HCT116 (cell line): Measurements from ENCODE around the gene LETMD1. TPM values are rescaled to one million over a fixed set of nuclear protein-coding genes. Genes with fewer than 3 reads are reported as not detected.

Source experiments
- ATAC-seq: fragments of 200-7000 bp; cut with Tn5 transposase; 2 replicates; pipeline ENCODE4 v1.9.1; 2020; ENCODE audit warnings: mild to moderate bottlenecking, moderate library complexity
- Bru-seq: library from RNA; stranded (reverse); fragments of 400-500 nt; gene quantifications from one replicate; lab custom pipeline; 2021; lab: Mats Ljungman, UMichigan
- BruChase-seq, 2 experiments: library from RNA; stranded (reverse); fragments of 400-500 nt; gene quantifications; one replicate each; lab custom pipeline; 2021; lab: Mats Ljungman, UMichigan
- BruUV-seq: library from RNA; stranded (reverse); fragments of 400-500 nt; replicated peaks from 2 replicates; lab custom pipeline; 2021; lab: Mats Ljungman, UMichigan
- CTCF ChIA-PET: fragments of 300-600 bp; sonication (Branson Sonifier 250); formaldehyde crosslinking; loops from one replicate; lab custom pipeline; 2021; ENCODE audit warnings: antibody characterized with exemption; lab: Charles Lee
- POLR2A ChIA-PET: fragments of 300-600, 350-600 bp; sonication (Branson Sonifier 250); formaldehyde crosslinking; loops from one replicate; lab custom pipeline; 2021; ENCODE audit warnings: antibody characterized with exemption; lab: Charles Lee
- RAD21 ChIA-PET, 2 experiments: fragments of 300-600 bp; sonication (Branson Sonifier 250); formaldehyde crosslinking; loops; one replicate each; lab custom pipeline; 2023; ENCODE audit warnings: low total read pairs in 2 of 2; ENCODE audit not compliant: uncharacterized antibody in 2 of 2, unreplicated experiment in 2 of 2, low non-redundant PET in 1 of 2; lab: Charles Lee
- DNase-seq: peaks from one replicate; pipeline ENCODE4 v3.0.0-alpha.2; 2010; ENCODE audit warnings: low read depth, low spot score
- H2AFZ ChIP-seq: fragments of 200-600 bp; shearing (Covaris generic), sonication (generic); 2 replicates; pipeline ENCODE4 v1.6.1; 2017; ENCODE audit warnings: low read depth, mixed run types, mixed read lengths, antibody characterized with exemption, low read length; ENCODE audit not compliant: poor library complexity, severe bottlenecking
- H3K27ac ChIP-seq: 2 replicates; pipeline ENCODE4 v1.5.1; 2012; ENCODE audit warnings: low read depth, low read length
- H3K27me3 ChIP-seq: fragments of 200-600 bp; sonication (generic); 2 replicates; pipeline ENCODE4 v1.6.1; 2016; ENCODE audit warnings: mixed run types, low read length, mixed read lengths; ENCODE audit not compliant: insufficient read depth
- H3K36me3 ChIP-seq, 2 experiments: fragments of 200-500 bp in 1 of 2; fragments of 200-600 bp in 1 of 2; sonication (Bioruptor generic) in 1 of 2; sonication (generic) in 1 of 2; 2 replicates each; pipeline versions ENCODE4 v1.5.1 to v1.6.1; 2014 to 2016; ENCODE audit warnings: low read length in 2 of 2, inconsistent platforms in 1 of 2, mixed read lengths in 1 of 2, mixed run types in 1 of 2; ENCODE audit not compliant: insufficient read depth in 2 of 2, control insufficient read depth in 1 of 2
- H3K4me1 ChIP-seq, 2 experiments: fragments of 200-600 bp in 1 of 2; sonication (generic) in 1 of 2; 2 replicates each; pipeline versions ENCODE4 v1.5.1 to v1.6.1; 2012 to 2017; ENCODE audit warnings: low read length in 2 of 2, inconsistent platforms in 1 of 2, mild to moderate bottlenecking in 1 of 2, mixed read lengths in 1 of 2, mixed run types in 1 of 2, moderate library complexity in 1 of 2; ENCODE audit not compliant: insufficient read depth in 2 of 2, control insufficient read depth in 1 of 2
- H3K4me2 ChIP-seq: fragments of 200-600 bp; sonication (generic); 2 replicates; pipeline ENCODE4 v1.6.1; 2017; ENCODE audit warnings: mixed run types, low read length, mixed read lengths
- H3K4me3 ChIP-seq, 2 experiments: fragments of 200-600 bp in 1 of 2; sonication (generic) in 1 of 2; replicated peaks in 1 of 2; 2 replicates each; pipeline ENCODE4 v1.5.1; 2011 to 2016; ENCODE audit warnings: low read length in 2 of 2, control low read depth in 1 of 2, low read depth in 1 of 2, mild to moderate bottlenecking in 1 of 2, mixed read lengths in 1 of 2, mixed run types in 1 of 2
- H3K79me2 ChIP-seq: fragments of 200-600 bp; sonication (generic); 2 replicates; pipeline ENCODE4 v1.6.1; 2017; ENCODE audit warnings: mild to moderate bottlenecking, mixed run types, low read length, moderate library complexity, mixed read lengths; ENCODE audit not compliant: insufficient read depth
- H3K9ac ChIP-seq: fragments of 200-600 bp; sonication (generic); 2 replicates; pipeline ENCODE4 v1.6.1; 2016; ENCODE audit warnings: low read length, mixed read lengths
- H3K9me2 ChIP-seq: fragments of 200-600 bp; sonication (generic), shearing (Covaris generic); 2 replicates; pipeline ENCODE4 v1.6.1; 2017; ENCODE audit warnings: mixed run types, mild to moderate bottlenecking, moderate library complexity; ENCODE audit not compliant: insufficient read depth
- H3K9me3 ChIP-seq, 2 experiments: fragments of 200-500 bp in 1 of 2; fragments of 200-600 bp in 1 of 2; sonication (Bioruptor generic) in 1 of 2; sonication (generic) in 1 of 2; 2 replicates each; pipeline ENCODE4 v1.6.1; 2014 to 2017; ENCODE audit warnings: low read length in 2 of 2, mixed read lengths in 2 of 2, inconsistent platforms in 1 of 2, low read depth in 1 of 2, mild to moderate bottlenecking in 1 of 2, mixed run types in 1 of 2, moderate library complexity in 1 of 2; ENCODE audit not compliant: control insufficient read depth in 1 of 2, insufficient read depth in 1 of 2
- H4K20me1 ChIP-seq: fragments of 200-600 bp; sonication (generic), shearing (Covaris generic); 2 replicates; pipeline ENCODE4 v1.6.1; 2017; ENCODE audit warnings: mixed run types, mild to moderate bottlenecking, moderate library complexity; ENCODE audit not compliant: insufficient read depth
- CTCF ChIP-seq, 3 experiments: fragments of 200-600 bp in 1 of 3; sonication (generic) in 1 of 3; IDR thresholded peaks in 2 of 3; conservative IDR thresholded peaks in 1 of 3; 2 replicates each; pipeline ENCODE4 v1.5.1; 2012 to 2017; ENCODE audit warnings: low read depth in 2 of 3, low read length in 2 of 3, antibody characterized with exemption in 1 of 3, borderline replicate concordance in 1 of 3, control low read depth in 1 of 3, mild to moderate bottlenecking in 1 of 3, mixed read lengths in 1 of 3, mixed run types in 1 of 3, moderate library complexity in 1 of 3; ENCODE audit not compliant: insufficient read depth in 1 of 3
- EGR1 ChIP-seq: IDR thresholded peaks from 2 replicates; pipeline ENCODE4 v1.6.1; 2012; ENCODE audit warnings: low read depth
- ELF1 ChIP-seq: IDR thresholded peaks from 2 replicates; pipeline ENCODE4 v1.6.1; 2012; ENCODE audit warnings: low read depth, borderline replicate concordance
- EZH2 ChIP-seq: fragments of 200-600 bp; sonication (generic); IDR thresholded peaks from 2 replicates; pipeline ENCODE4 v1.6.1; 2017; ENCODE audit warnings: antibody characterized with exemption, mixed run types
- MAX ChIP-seq: IDR thresholded peaks from 2 replicates; pipeline ENCODE4 v1.6.1; 2012
- POLR2A ChIP-seq: IDR thresholded peaks from 2 replicates; pipeline ENCODE4 v1.7.0; 2011; ENCODE audit warnings: borderline replicate concordance; ENCODE audit not compliant: insufficient read depth, insufficient read length; ENCODE audit errors: extremely low read depth
- POLR2AphosphoS5 ChIP-seq: IDR thresholded peaks from 2 replicates; pipeline ENCODE4 v1.6.1; 2011; ENCODE audit warnings: mild to moderate bottlenecking, low read depth, low read length, moderate library complexity
- RAD21 ChIP-seq: IDR thresholded peaks from 2 replicates; pipeline ENCODE4 v1.6.1; 2012; ENCODE audit warnings: low read depth, mild to moderate bottlenecking
- REST ChIP-seq: IDR thresholded peaks from 2 replicates; pipeline ENCODE4 v1.6.1; 2012; ENCODE audit warnings: low read depth
- SIN3A ChIP-seq: IDR thresholded peaks from 2 replicates; pipeline ENCODE4 v1.6.1; 2012; ENCODE audit warnings: low read depth
- SP1 ChIP-seq: IDR thresholded peaks from 2 replicates; pipeline ENCODE4 v1.6.1; 2012; ENCODE audit warnings: low read depth
- TCF7L2 ChIP-seq: IDR thresholded peaks from 2 replicates; pipeline ENCODE4 v1.7.0; 2011; ENCODE audit warnings: borderline replicate concordance, inconsistent platforms; ENCODE audit not compliant: insufficient read depth, insufficient read length; ENCODE audit errors: extremely low read depth
- YY1 ChIP-seq: IDR thresholded peaks from 2 replicates; pipeline ENCODE4 v1.6.1; 2011; ENCODE audit warnings: low read length, low read depth, moderate library complexity, mild to moderate bottlenecking; ENCODE audit not compliant: insufficient replicate concordance; ENCODE audit errors: extremely low read depth
- ZFX ChIP-seq: fragments of 450-650 bp; IDR thresholded peaks from 2 replicates; pipeline ENCODE4 v1.6.1; 2017
- intact Hi-C: fragments of 100-400 bp; cut with micrococcal nuclease; formaldehyde crosslinking; loops from 2 replicates; pipeline ENCODE4 v1.10.0; 2022
- long read RNA-seq: library from polyadenylated mRNA; unstranded; transcript quantifications from one replicate; pipeline ENCODE4 v2.0.0, GENCODE V29; 2021; ENCODE audit not compliant: unreplicated experiment
- polyA plus RNA-seq: library from polyadenylated mRNA; unstranded; fragments of >200 nt; gene quantifications from 2 replicates; pipeline ENCODE4 v1.2.1, GENCODE V29; 2012; ENCODE audit warnings: missing spikeins
- total RNA-seq: library from RNA; stranded (reverse); gene quantifications from one replicate; pipeline ENCODE4 v1.2.1, GENCODE V29; 2021; ENCODE audit not compliant: unreplicated experiment
- TF ChIP-seq, protein P1 (sequence below): IDR thresholded peaks from 2 replicates; pipeline ENCODE4 v1.6.1; 2012

The LETMD1 gene
- total RNA-seq (70.8 TPM), Bru-seq, nascent RNA (percentile 94 among the genes with signal in this experiment), BruChase-seq, experiment 1, labeled RNA remaining after a 6-hour chase (percentile 92 among the genes with signal in this experiment), BruChase-seq, experiment 2, labeled RNA remaining after a 2-hour chase (percentile 95 among the genes with signal in this experiment)
- 93.2 and 98.2 TPM in 2 replicates for polyA plus RNA-seq
- long read RNA-seq, transcript LETMD1-206 (6 exons, 1,665 nt), result minor isoform, 15 of 120 reads
- long read RNA-seq, transcript LETMD1-201 (9 exons, 2,112 nt), result major isoform, 23 of 120 reads
- long read RNA-seq, transcript LETMD1-221 (5 exons, 1,480 nt), result minor isoform, 20 of 120 reads
- long read RNA-seq, transcript LETMD1-234 (4 exons, 1,623 nt), result minor isoform, 8 of 120 reads
- long read RNA-seq, partial matches to known transcripts, result 5 of 120 reads
- long read RNA-seq, other reads (novel, unspliced or antisense), result 37 of 120 reads

DNA sequence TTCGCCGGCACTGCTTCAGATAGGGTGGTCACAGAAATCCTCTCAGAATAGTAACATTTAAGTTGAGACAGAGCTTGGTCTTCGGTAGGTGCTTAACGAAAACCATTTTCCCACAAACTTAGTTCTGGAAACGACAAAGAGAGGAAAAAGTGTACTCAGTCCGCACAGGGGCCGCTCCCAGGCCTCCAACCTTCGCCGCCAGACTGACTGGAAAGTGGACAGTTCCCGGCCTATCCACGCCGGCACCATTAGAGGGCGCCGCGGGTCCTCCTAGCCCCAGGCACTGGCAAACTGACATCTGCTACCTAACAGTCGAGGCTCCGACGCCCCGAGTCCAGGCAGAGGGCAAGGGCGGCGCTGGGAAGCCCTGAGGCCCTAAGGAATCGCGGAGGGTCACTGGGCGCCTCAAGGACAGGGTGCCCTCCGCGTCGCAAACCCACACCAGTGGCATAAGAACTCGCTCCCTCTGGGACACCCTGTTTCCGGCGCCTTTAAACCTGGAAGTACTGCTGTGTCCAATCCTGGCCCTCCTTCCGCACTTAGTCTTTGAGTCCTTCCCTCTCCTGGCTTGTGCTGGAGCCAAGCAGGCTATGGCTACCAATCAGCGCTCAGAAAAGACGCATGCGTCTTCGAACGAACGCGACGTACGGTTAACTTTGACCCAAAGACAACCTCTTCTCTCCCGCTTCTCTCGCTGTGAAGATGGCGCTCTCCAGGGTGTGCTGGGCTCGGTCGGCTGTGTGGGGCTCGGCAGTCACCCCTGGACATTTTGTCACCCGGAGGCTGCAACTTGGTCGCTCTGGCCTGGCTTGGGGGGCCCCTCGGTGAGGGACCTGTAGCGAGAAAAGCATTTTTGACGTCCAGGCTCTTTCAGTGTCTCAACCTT, at the start of gene LETMD1:
Gene LETMD1 (plus strand): TSS at position 673 of the 886 bp plus-strand sequence. CDS start 30 bp downstream, at position 703.
- DNase-seq (peak; percentile 99), ATAC-seq (peak; percentile 99)
- RAD21 ChIA-PET, result no interaction called here
- H2AFZ ChIP-seq, result no peak within 1 kb of the TSS
- peak within 1 kb of the TSS; percentile 84 for H3K27ac ChIP-seq
- H3K79me2 ChIP-seq, result peaks cover 33% of the 10 kb centered on the region
- H3K27me3 ChIP-seq, result no peaks in the 10 kb centered on the region
- peak within 1 kb of the TSS; percentile 71 to 88 for H3K4me3 ChIP-seq
- no peaks in the 10 kb centered on the region for H4K20me1 ChIP-seq
- H3K4me1 ChIP-seq, result peaks cover 7 to 18% of the 10 kb centered on the region in 2 experiments; a peak in 2 of 4 replicates
- peak within 1 kb of the TSS; percentile 87 for H3K4me2 ChIP-seq
- no peaks in the 10 kb centered on the region for H3K9me3 ChIP-seq
- POLR2A ChIA-PET, result no interaction called here
- no peaks in the 10 kb centered on the region for H3K9me2 ChIP-seq
- peak within 1 kb of the TSS; percentile 83 for H3K9ac ChIP-seq
- BruUV-seq, result TSS peak; percentile 95
- CTCF ChIA-PET, result no interaction called here
- H3K36me3 ChIP-seq, result peaks cover 8 to 9% of the 10 kb centered on the region in 2 experiments
- intact Hi-C loops, result loop anchor here (1.0 to 5.0 kb wide), 3 partner anchors 204 to 293 kb away; partner anchors contain the start of gene ATF1
- peak; percentile 44 for TF ChIP-seq REST
- peak; percentile 89 for TF ChIP-seq YY1
- peak; percentile 88 for TF ChIP-seq MAX
- no peak for TF ChIP-seq EZH2
- peak; percentile 38; the same call in 1 of the 2 replicates for TF ChIP-seq ZFX
- peak; percentile 93 for TF ChIP-seq POLR2AphosphoS5
- TF ChIP-seq ELF1, result peak; percentile 91
- TF ChIP-seq EGR1, result 0 out of 2 replicates have a peak, but pooled peaks have one; percentile 28
- peak; percentile 84 to 88 (median 87) for TF ChIP-seq CTCF (IDR thresholded peaks at IDR 0.05 in 2 of 3, conservative IDR thresholded peaks at IDR 0.05 in 1 of 3; ENCODE audit: borderline replicate concordance in 1 of 3, insufficient read depth in 1 of 3, low read depth in 2 of 3, low read length in 2 of 3)
- peak; percentile 83 for TF ChIP-seq SP1
- peak; percentile 89 for TF ChIP-seq RAD21
- TF ChIP-seq SIN3A, result peak; percentile 93
- peak; percentile 75 for TF ChIP-seq POLR2A
- TF ChIP-seq, protein P1, sequence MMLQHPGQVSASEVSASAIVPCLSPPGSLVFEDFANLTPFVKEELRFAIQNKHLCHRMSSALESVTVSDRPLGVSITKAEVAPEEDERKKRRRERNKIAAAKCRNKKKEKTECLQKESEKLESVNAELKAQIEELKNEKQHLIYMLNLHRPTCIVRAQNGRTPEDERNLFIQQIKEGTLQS, result no peak
- no peak for TF ChIP-seq TCF7L2
